ENCODE results near the gene ANXA2.

GRCh38 chr15:60408463-60408981 is 10.7 kb upstream of the ANXA2 start:
- TF ChIP-seq CTCF (IDR thresholded peaks at IDR 0.05) (no peak), EP300 (IDR thresholded peaks at IDR 0.05) (no peak), POLR2A (IDR thresholded peaks at IDR 0.05) (no peak)

All from ovary (tissue), 3 donors.